WERI-Rb-1 (cell line): Measurements from ENCODE around the gene RNU6-8.

Source experiments
- DNase-seq: peaks from one replicate; pipeline ENCODE4 v3.0.0-alpha.2; 2020
- H3K27ac ChIP-seq: fragments of 250-450 bp; sonication (Bioruptor Pico); 2 replicates; pipeline ENCODE4 v1.5.1; 2020; ENCODE audit warnings: mild to moderate bottlenecking, moderate library complexity
- H3K27me3 ChIP-seq: fragments of 250-450 bp; sonication (Bioruptor Pico); 2 replicates; pipeline ENCODE4 v1.5.1; 2021; ENCODE audit warnings: mild to moderate bottlenecking, low read depth, moderate library complexity; ENCODE audit not compliant: insufficient read depth, severe bottlenecking
- H3K36me3 ChIP-seq: fragments of 250-450 bp; sonication (Bioruptor Pico); 2 replicates; pipeline ENCODE4 v1.5.1; 2020; ENCODE audit warnings: mild to moderate bottlenecking, moderate library complexity
- H3K4me3 ChIP-seq: 2 replicates; pipeline ENCODE4 v1.5.1; 2011; ENCODE audit warnings: low read depth, mild to moderate bottlenecking, control low read depth, low read length
- H3K9me3 ChIP-seq: fragments of 250-450 bp; sonication (Bioruptor Pico); 2 replicates; pipeline ENCODE4 v1.5.1; 2021; ENCODE audit warnings: mild to moderate bottlenecking, moderate library complexity; ENCODE audit not compliant: severe bottlenecking
- CTCF ChIP-seq: IDR thresholded peaks from 2 replicates; pipeline ENCODE4 v1.5.1; 2011; ENCODE audit warnings: low read depth, mild to moderate bottlenecking, control low read depth, inconsistent platforms, low read length

The RNU6-8 gene

DNA sequence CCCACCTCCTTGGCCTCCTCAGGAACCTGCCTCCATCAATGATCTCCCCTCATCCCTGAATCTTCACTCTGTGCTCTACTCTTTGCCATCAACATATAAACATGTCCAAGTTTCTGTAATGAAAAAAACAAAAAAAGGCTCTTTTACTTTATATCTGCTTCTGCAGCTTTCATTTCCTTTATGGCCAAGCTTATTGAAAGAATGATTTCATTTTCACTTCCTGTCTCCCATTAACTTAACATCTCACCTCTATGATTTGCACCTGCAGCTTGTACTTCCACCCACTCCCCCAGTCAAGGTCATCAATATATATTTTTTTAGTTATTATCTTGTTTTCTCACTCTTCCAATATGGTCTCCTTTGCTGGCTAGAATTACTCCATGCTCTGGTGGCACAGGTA, 16.8 kb downstream of the RNU6-8 start:
- no peak for TF ChIP-seq CTCF
- Histone ChIP-seq H3K36me3 (no peaks in the 10 kb centered on the region), H3K9me3 (no peaks in the 10 kb centered on the region), H3K27ac (no peak overlapping the region), H3K4me3 (no peak overlapping the region), H3K27me3 (no peaks in the 10 kb centered on the region)
- no peak for DNase-seq

GRCh38 chr14:32185097-32185496, 18.0 kb downstream of the RNU6-8 start:
- no peak for TF ChIP-seq CTCF
- Histone ChIP-seq H3K27me3 (no peaks in the 10 kb centered on the region), H3K9me3 (no peaks in the 10 kb centered on the region), H3K36me3 (no peaks in the 10 kb centered on the region), H3K4me3 (no peak overlapping the region), H3K27ac (no peak overlapping the region)
- no peak for DNase-seq

GRCh38 chr14:32183151-32184058, 19.7 kb downstream of the RNU6-8 start:
- no peak for TF ChIP-seq CTCF
- Histone ChIP-seq H3K27me3 (no peaks in the 10 kb centered on the region), H3K4me3 (no peak overlapping the region), H3K27ac (no peak overlapping the region), H3K36me3 (no peaks in the 10 kb centered on the region), H3K9me3 (no peaks in the 10 kb centered on the region)
- DNase-seq, result no peak

DNA sequence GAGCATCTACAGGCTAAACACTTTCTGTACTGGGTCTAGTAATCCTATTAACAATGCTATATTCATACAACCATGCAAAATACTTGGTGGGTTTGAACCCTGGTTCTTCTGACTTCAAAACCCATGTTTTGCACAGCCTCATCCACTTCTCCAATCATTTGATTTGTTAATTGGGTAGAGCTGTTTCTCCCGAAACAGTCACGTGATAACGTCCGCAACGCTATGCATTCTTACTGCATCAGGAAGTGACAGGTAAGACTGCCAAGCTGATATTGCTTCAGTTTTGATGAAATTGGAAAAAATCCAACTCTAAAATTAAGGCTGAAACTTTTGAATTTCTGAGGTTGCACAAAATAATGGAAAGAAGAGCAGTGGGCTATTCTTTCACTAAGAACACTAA, 31.6 kb downstream of the RNU6-8 start:
- Histone ChIP-seq H3K27me3 (no peaks in the 10 kb centered on the region), H3K36me3 (no peaks in the 10 kb centered on the region), H3K9me3 (no peaks in the 10 kb centered on the region), H3K4me3 (no peak overlapping the region), H3K27ac (no peak overlapping the region)
- TF ChIP-seq CTCF, result no peak
- DNase-seq, result no peak

DNA sequence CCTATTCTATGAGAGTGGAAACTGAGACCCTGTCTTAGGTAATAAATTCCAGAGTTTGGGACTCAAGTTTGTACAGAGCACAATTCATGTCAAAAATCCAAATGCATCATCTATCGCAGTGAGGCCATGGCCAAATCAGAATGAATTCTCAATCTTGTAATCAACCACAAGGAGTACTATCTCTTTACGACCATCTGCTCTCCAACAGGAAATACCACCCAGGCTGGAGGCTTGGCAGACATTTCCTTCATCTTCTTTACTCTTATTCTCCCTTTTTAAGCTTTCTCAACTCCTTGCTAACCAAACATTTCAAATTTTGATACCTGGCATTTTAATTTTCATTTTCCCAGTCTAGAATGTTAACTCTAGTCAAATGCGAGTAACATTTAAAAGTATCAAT, 33.9 kb downstream of the RNU6-8 start:
- Histone ChIP-seq H3K9me3 (no peaks in the 10 kb centered on the region), H3K36me3 (no peaks in the 10 kb centered on the region), H3K27me3 (no peaks in the 10 kb centered on the region), H3K4me3 (no peak overlapping the region), H3K27ac (no peak overlapping the region)
- no peak for TF ChIP-seq CTCF
- DNase-seq, result no peak

DNA sequence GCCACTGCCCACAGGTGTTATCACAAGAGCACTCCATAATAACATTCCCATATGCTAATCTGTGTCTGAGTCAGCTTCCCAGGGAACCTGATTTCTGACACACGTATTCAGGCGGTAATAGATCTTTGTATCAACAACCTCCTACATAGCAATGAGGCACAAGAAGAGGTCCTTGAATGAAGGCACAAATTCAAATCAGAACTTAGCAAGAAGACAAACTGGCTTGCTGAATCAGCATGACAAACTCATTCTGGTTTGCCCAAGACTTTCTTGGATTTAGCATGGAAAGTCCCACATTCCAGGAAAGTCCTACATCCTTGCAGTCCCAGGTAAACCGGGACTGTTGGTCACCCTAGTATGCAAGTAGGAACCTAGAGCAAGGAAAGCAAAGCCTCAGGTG, 35.2 kb downstream of the RNU6-8 start:
- no peaks in the 10 kb centered on the region for H3K27me3 ChIP-seq
- no peak overlapping the region for H3K4me3 ChIP-seq
- no peak for TF ChIP-seq CTCF
- H3K36me3 ChIP-seq, result no peaks in the 10 kb centered on the region
- no peak for DNase-seq
- no peak overlapping the region for H3K27ac ChIP-seq
- H3K9me3 ChIP-seq, result no peaks in the 10 kb centered on the region
